DOHH2 (cell line): ENCODE data around the gene PLXNA1.

ENCODE experiments used
- EZH2phosphoT487 ChIP-seq: fragments of 200-600 bp; sonication (generic); IDR thresholded peaks from 2 replicates; pipeline ENCODE4 v1.6.1; 2017; ENCODE audit warnings: borderline replicate concordance, mild to moderate bottlenecking, antibody characterized with exemption, low read length, moderate library complexity, mixed read lengths
- TF ChIP-seq, protein P1 (sequence below): fragments of 200-600 bp; sonication (generic); IDR thresholded peaks from one replicate; pipeline ENCODE4 v1.5.1; 2014; ENCODE audit warnings: antibody characterized with exemption, mild to moderate bottlenecking, low read depth, low read length; ENCODE audit not compliant: poor library complexity, severe bottlenecking

DNA sequence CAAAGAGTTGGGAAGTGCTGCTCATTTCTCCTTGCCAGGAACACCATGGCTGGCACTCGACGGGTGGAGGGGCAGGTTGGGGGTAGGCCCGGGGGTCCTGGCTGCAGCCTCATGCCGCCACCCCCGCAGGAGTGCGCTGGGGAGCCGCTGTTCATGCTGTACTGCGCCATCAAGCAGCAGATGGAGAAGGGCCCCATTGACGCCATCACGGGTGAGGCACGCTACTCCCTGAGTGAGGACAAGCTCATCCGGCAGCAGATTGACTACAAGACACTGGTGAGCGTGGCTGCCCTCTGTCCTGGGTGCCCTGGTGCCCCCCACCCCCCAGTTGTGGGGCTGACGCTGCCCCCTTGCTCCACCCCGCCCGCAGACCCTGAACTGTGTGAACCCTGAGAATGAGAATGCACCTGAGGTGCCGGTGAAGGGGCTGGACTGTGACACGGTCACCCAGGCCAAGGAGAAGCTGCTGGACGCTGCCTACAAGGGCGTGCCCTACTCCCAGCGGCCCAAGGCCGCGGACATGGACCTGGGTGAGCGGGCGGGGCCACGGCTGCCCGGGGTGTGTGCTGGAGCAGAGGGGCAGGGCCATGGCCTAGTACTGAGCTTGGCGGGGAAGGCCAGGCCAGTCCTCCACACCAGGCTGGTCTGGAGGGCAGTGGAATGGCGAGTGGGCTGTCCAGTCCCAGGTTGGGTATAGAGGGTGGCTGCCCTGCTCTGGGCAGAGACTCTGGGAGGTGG is 45.1 kb downstream of the PLXNA1 start:
- TF ChIP-seq, protein P1, sequence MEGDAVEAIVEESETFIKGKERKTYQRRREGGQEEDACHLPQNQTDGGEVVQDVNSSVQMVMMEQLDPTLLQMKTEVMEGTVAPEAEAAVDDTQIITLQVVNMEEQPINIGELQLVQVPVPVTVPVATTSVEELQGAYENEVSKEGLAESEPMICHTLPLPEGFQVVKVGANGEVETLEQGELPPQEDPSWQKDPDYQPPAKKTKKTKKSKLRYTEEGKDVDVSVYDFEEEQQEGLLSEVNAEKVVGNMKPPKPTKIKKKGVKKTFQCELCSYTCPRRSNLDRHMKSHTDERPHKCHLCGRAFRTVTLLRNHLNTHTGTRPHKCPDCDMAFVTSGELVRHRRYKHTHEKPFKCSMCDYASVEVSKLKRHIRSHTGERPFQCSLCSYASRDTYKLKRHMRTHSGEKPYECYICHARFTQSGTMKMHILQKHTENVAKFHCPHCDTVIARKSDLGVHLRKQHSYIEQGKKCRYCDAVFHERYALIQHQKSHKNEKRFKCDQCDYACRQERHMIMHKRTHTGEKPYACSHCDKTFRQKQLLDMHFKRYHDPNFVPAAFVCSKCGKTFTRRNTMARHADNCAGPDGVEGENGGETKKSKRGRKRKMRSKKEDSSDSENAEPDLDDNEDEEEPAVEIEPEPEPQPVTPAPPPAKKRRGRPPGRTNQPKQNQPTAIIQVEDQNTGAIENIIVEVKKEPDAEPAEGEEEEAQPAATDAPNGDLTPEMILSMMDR, result no peak
- no peak for TF ChIP-seq EZH2phosphoT487
